AG09319 (cell line): ENCODE results near the gene SLC13A2.
A peak's percentile ranks its signal among the peaks of the same experiment; 100 is the strongest.
"Not testable (repeated sequence)": the region's sequence is repeated elsewhere in the genome, so short reads cannot be mapped to it uniquely, and the experiment has no call there.

Source experiments
- DNase-seq: peaks from one replicate; pipeline ENCODE4 v3.0.0-alpha.2; 2010; ENCODE audit warnings: low read depth; ENCODE audit errors: extremely low read depth
- TF ChIP-seq, protein P1 (sequence below): IDR thresholded peaks from 2 replicates; pipeline ENCODE4 v1.5.1; 2011; ENCODE audit warnings: low read depth, mild to moderate bottlenecking, inconsistent platforms, low read length, moderate library complexity

The SLC13A2 gene

DNA sequence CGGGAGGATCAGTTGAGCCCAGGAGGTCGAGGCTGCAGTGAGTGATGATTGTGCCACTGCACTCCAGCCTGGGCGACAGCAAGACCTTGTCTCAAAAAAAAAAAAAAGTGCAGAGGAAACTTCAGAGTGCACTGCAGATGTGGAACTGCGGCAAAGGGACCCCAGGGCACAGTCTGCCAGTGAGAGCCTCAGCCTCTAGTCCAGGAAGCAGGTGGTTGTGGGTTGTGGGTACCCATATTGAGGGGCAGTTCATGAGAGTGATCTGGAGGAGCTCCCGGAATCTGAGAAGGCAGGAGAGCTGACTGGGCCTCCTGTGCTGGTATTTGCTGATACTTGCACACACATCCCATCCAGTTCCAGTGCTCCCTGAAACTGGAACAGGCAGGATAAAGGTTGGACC is 45.8 kb downstream of the SLC13A2 start:
- TF ChIP-seq, protein P1, sequence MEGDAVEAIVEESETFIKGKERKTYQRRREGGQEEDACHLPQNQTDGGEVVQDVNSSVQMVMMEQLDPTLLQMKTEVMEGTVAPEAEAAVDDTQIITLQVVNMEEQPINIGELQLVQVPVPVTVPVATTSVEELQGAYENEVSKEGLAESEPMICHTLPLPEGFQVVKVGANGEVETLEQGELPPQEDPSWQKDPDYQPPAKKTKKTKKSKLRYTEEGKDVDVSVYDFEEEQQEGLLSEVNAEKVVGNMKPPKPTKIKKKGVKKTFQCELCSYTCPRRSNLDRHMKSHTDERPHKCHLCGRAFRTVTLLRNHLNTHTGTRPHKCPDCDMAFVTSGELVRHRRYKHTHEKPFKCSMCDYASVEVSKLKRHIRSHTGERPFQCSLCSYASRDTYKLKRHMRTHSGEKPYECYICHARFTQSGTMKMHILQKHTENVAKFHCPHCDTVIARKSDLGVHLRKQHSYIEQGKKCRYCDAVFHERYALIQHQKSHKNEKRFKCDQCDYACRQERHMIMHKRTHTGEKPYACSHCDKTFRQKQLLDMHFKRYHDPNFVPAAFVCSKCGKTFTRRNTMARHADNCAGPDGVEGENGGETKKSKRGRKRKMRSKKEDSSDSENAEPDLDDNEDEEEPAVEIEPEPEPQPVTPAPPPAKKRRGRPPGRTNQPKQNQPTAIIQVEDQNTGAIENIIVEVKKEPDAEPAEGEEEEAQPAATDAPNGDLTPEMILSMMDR, result no peak
- no peak for DNase-seq

DNA sequence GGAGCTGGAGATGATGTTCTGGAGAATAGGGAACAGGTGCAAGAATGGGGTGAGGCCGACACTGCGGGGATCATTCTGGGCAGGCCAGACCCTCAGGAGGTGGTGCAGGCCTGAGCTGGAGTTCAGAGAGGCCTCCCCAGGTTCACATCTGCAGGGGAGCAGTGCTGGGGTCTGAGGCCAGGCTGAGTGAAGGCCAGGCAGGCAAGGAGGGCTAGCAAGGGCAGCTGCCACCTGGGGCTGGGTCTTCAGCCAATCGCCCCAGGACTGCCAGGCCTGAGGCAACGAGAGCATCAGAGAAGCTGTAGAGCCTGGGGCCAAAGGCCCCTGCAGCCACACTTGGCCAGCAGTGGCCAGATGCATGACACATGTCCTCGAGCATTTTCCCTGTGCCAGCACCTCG is 47.2 kb downstream of the SLC13A2 start:
- TF ChIP-seq, protein P1, result no peak
- no peak for DNase-seq

DNA sequence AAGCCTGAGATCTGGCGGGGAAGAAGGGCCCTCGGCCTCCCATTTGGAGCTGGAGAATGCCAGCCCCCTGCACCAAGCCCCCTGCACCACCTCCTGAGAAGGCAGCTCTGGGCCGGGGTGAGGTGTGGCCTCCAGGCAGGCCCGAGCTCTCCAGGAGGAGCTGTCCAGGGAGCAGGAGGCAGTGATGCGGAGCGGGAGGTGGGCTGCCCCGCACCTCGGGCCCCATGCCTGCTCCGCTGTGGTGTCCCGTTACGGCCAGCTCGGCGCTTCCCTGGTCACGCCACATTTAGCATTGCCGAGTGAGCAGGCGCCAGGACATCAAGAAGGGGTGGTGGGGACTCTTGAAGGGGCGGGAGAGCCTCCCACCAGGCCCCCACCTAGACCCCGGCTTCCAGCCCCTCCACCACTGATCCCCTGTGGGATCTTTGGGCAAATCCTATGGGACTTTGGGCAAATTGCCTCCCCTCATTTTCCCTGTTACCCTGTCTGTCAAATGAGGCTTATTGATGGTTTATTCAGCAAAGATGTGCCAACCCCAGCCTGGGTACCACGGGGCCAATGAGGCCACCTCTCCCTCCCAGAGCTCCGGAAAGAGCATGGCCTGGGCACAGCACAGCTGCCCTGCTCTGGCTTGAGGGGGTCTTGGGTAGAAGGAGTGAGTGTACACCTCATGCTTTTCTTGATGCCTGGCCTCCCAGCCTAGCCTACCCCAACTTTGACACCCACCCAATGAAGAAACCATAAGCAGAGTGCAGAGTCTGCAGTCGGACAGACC is 48.1 kb downstream of the SLC13A2 start:
- no peak for DNase-seq

DNA sequence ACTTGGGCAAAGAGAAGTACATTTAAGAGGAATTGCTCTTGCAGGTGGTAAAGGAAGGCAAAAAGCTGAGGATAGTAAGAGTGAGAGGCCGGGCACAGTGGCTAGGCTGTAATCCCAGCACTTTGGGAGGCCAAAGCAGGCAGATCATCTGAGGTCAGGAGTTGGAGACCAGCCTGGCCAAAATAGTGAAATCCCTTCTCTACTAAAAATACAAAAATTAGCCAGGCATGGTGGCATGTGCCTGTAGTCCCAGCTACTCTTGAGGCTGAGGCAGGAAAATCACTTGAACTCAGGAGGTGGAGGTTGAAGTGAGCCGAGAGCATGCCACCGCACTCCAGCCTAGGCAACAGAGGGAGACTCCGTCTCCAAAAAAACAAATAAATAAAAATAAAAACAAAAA is 48.8 kb downstream of the SLC13A2 start:
- DNase-seq, result not testable (repeated sequence)

More for the DNA sequence above, 48.1 kb downstream of the SLC13A2 start:
- TF ChIP-seq, protein P1, result no peak

DNA sequence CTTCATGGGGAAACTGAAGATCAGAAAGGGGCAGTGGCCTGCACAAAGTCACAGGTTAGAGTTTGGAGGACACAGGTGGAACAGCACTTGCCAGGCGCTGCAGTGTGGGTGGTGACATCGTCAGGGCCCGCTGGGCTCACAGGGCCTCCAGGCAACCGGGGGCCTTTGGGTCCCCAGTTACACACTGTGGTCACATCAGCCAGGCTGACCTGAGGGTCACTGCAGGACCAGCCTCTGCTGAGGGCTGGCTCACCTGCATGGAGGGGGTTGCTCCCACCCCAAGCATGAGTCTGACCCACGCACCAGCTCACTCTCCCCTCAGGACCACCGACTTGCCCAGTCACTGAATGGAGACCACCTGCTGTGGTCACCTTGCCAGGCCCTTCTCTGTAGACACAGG is 49.7 kb downstream of the SLC13A2 start:
- TF ChIP-seq, protein P1, result no peak
- DNase-seq, result no peak

DNA sequence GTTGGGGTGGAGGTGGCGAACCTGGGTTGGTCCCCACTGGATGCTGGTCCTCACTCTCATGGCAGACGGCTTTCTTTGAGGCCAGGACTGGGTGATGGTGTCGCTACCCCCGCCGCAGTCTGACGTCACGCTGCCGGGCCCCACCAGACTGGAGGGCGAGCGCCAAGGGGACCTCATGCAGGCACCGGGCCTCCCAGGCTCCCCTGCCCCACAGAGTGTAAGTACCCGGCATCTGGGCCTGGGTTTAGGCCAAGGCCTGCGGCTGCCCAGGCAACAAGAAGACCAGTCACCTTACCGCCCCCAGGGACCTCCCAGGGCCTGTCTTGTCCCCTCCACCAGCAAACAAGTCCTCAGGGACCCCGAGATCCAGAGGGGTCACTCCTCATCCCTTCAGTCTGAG is 50.4 kb downstream of the SLC13A2 start:
- TF ChIP-seq, protein P1, result no peak
- no peak for DNase-seq

DNA sequence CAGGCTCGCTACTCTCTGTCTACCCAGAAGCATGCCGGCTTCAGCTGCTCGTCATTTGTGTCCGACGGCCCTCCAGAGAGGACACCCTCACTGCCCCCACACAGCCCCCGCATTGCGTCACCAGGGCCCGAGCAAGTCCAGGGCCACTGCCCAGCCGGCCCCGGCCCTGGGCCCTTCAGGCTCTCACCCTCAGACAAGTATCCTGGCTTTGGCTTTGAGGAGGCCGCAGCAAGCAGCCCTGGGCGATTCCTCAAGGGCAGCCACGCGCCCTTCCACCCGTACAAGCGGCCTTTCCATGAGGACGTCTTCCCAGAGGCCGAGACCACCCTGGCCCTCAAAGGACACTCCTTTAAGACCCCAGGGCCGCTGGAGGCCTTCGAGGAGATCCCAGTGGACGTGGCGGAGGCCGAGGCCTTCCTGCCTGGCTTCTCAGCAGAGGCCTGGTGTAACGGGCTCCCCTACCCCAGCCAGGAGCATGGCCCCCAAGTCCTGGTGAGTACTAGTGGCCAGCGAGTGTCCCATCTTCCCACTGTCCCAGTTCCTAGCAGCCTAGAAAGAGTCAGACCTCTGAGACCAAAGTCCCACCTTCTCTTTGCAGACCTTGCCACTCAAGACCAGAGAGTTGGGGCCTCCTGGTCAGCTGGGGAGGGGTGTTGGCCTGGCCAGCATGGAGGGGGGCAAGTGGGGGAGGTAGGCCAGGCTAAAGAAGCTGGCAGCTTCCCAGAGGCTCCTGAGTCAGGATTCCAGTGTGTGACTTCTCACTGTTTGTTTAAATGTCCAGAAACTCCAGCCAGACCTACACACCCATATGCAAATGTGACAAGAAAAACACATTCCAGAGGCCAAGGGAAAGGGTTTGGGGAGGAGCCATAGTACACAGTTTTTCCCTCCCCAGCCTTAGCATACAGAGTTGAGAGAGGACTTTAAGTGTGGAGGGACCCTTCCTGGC is 51.3 kb downstream of the SLC13A2 start:
- TF ChIP-seq, protein P1, result no peak
- peak; percentile 4 for DNase-seq
